Raji (cell line): ENCODE data around the gene HRH1.

Experiments used
- POLR2A ChIP-seq: IDR thresholded peaks from 2 replicates; pipeline ENCODE4 v1.6.1; 2011; ENCODE audit warnings: low read depth, low read length, control low read depth; ENCODE audit not compliant: insufficient read depth

Gene HRH1

DNA sequence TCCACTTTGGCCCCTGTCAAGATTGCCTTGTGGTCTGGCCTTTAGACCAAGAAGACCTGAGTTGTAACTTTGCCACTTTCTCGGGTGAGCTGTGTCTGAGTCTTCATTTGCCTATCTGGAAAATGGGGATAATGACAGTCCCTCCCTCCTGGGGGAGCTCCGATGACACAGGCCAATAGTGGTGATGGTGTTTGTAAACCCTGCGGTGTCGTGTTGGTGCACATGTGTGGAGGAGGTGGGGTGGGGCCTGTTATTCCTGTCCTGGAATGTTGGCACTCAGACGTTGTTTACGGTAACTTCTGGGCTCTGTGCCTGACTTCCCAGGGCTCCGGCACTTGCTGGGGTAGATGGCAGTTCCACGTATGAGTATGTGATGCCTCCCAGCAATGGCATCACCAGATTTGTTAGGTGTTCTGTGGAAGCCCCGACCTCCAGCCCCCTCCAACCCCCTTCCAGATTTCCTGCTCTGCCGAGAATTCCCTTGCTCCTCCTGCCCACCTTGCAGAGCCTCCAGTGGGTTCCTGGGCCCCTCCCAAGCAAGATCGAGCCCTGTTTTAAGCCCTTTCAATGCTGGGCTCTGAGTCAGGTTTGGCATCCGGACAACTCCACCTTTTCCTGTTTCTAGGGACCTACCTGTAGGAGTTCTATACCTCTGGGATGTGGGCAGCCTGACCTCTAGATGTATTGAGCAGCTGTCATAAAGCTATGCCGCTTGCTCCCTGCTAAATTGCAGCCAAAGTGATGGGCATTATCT lies 31.4 kb downstream of the HRH1 start:
- no peak for TF ChIP-seq POLR2A

DNA sequence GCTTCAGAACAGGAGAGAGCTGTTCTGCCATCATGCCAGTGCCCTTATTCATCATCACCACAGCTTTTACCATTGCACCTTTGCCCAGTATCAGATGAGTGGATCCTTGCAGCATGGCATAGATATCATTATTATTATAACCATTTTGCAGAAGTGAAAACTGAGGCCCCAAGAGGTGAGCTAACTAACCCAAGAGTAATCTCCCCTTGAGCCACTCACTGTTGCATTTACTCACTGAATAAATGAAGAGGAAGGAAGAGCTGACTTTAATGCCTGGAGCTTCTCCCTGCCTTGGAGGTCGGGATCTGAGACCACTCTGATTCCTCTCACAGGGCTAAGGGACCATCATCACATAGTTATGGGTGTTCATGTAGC lies 32.0 kb downstream of the HRH1 start:
- TF ChIP-seq POLR2A, result no peak

DNA sequence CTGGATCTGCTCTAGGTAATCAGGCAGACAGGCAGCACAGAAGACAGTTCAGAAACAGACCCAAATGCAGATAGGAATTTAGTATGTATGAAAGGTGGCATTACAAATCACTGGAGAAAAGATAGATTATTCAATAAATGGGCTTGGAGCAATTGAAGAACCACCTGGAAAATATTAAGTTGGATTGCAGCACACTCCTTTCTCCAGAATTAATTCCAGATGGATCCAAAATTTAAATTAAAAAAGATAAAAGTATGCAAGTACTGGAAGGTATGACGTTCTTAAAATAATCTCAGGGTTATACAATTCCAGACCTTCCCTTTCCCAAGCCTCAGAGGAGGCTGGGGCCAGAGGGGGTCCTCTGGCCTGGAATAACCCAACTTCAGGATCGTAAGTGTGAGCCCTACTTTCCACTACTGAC lies 32.5 kb downstream of the HRH1 start:
- TF ChIP-seq POLR2A, result no peak

DNA sequence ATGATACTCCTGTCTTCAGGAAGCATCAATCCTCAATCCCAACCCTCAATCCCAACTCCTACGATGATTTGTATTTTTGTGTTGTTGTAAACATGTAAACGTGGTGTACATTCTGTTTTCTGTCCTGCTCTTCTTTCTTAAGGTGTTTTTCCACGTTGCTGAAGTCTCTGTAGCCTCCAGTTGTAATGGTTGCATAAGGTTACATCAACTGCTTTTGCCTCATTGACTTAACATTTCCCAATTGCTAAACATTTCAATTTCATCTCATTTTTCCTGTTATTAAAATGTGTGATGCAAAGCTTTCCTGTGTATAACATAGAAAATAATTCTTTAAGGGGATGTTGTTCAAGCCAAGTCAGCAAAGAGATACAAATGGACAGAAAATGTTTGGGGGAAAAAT lies 33.4 kb downstream of the HRH1 start:
- TF ChIP-seq POLR2A, result no peak

GRCh38 chr3:11188231-11188630 lies 33.9 kb downstream of the HRH1 start:
- no peak for TF ChIP-seq POLR2A

- no peak for TF ChIP-seq POLR2A
These were observed 40.9 kb downstream of the HRH1 start for GRCh38 chr3:11195201-11195600.

DNA sequence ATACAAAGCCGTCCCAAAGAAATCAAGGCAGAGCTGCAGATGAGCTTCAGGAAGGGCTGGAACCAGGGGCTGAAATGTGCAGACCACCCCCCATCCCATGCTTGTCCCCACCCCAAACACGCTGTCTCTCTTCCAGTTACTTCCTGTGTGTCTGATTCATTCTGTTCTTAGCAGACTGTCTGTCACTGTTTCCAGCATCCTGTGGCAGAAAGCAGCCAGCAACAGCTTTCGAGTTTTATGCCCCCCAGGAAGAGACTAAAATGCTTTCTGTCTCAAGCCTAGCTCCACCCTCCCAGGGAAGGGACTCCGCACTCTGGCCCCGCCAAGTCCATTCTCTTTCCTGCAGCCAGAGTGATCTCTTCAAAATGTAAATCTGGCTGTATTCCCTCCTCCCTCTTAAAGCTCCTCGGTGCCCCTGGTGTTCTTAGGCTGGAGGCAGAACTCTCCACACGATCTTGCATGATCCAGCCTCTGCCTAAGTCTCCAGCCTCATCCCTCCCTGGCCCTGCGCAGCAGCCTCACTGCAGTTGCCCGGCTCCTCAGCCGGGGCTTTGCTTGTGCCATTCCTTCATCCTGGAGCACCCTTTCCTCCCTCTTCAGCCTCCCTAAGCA lies 41.5 kb downstream of the HRH1 start:
- TF ChIP-seq POLR2A, result no peak

DNA sequence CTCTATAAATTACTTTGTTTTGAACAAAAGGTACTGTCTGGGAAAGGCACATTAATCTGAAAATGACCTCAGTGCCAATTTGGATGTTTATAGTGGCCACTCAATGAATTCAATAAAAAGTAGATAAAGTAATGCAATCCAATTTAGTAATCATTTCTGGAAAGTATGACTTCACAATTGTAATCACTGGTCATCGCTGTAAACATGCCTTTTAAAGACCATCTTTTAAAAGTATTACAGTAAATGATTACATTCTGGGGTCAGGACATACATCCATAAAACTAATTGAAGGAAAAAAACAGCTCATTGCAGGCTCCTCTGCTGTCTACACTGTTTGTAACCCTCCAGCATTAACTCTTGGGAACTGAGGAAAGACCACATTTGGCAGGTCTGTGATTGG lies 43.2 kb downstream of the HRH1 start:
- TF ChIP-seq POLR2A, result no peak

- TF ChIP-seq POLR2A, result no peak
These were observed 43.8 kb downstream of the HRH1 start for GRCh38 chr3:11198070-11198469.

DNA sequence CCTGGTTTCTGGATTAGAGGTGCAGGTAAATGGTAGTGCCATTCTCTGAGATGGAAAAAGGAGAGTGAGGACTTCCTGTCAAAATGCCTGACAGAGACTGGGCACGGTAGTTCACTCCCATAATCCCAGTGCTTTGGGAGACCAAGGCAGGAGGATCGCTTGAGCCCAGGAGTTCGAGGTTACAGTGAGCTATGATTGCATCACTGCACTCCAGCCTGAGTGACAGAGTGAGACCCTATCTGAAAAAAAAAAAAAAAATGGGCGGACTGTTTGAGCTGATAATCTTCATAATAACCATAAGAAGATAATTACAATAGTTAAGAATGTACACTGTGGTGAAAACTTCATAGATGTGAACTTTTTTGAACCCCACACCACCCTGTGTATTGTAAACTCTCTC lies 44.2 kb downstream of the HRH1 start:
- TF ChIP-seq POLR2A, result no peak

DNA sequence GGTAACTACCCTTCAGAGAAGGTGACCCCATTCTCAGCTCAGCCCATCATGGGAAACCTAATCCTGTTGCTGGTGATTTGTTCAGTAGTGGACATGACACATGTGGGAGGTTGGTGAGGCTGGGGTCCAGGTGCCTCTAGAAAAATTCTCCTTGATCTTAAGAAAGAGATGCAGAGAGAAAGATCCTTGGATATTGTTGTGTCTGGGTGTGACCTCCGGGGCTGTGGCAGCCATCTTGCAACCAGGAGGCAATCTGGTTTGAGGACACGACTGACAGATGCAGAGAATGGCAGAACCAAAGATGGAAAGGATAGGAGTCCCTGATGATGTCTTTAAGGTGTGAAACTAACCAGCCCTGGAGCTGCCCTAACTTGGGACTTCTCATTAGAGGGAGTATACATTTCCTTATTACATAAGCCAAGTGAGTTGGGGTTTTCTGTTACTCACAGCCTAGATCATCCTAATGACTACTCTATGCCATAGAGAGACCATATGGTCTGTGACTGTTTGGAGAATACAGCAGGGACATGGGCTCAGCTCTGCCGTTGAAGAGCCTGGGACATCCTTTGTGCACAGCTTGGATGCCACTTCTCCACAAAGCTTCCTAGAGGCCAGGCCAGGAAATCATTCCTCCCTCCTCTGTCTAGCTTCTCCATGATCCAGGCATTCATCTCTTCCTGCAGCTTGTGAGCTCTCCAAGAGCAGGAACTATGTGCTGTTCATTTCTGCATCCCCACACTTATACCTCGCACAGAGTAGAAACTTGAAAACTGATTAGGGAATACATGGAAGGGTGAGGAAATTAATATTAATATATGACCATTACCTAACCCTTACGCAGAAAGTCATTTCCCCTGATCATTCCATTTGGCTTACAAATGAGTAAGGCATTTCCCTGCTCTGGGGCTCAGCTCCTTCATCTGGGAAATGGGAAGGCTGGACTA lies 45.9 kb downstream of the HRH1 start:
- TF ChIP-seq POLR2A, result no peak

GRCh38 chr3:11201251-11202019 lies 47.1 kb downstream of the HRH1 start:
- TF ChIP-seq POLR2A, result no peak

DNA sequence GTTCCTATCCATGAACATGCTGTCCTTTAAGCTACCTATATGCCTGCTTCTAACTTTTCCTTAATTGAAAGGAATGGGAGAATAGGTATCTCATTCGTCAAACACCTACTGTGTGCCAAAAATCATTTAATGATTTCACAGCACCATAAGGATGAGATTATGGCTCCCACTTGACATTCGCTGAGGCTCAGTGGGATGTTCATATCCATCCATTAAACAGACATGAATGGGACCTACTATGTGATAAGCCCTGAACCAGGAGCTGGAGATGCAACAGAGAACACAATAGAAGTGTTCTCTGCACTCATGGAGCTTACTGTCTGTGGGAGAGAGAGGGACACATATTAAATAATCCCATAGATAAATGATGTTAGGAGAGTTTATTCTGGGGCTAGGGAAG lies 49.7 kb downstream of the HRH1 start:
- TF ChIP-seq POLR2A, result no peak

- TF ChIP-seq POLR2A, result no peak
These were observed 50.5 kb downstream of the HRH1 start for GRCh38 chr3:11204697-11205348.
